Measurements from ENCODE around the gene RAET1G.

The RAET1G gene

GRCh38 chr6:149904661-149905370 is 18.1 kb downstream of the RAET1G start:
- Histone ChIP-seq H4K20me1 (ENCODE audit: insufficient read depth, low read length) (no peaks in the 10 kb centered on the region), H3K27ac (ENCODE audit: low read length) (no peak overlapping the region), H2AFZ (ENCODE audit: low read depth, low read length) (no peak overlapping the region), H3K4me3 (ENCODE audit: low read depth in 1 of 2, low read length in 2 of 2) (no peak overlapping the region), H3K9ac (ENCODE audit: low read depth, low read length) (no peak overlapping the region), H3K27me3 (ENCODE audit: insufficient read depth, low read length, poor library complexity) (peaks cover 4% of the 10 kb centered on the region), H3K9me3 (ENCODE audit: insufficient read depth, low read length, severe bottlenecking) (peaks cover 14% of the 10 kb centered on the region), H3K79me2 (ENCODE audit: insufficient read depth, low read length) (no peaks in the 10 kb centered on the region), H3K4me2 (ENCODE audit: insufficient read depth, low read length) (no peak overlapping the region), H3K4me1 (ENCODE audit: insufficient read depth, low read length) (no peaks in the 10 kb centered on the region), H3K36me3 (ENCODE audit: insufficient read depth, low read length) (no peaks in the 10 kb centered on the region)
- ATAC-seq (ENCODE audit: insufficient read depth, low read depth), result no peak
- no peak for TF ChIP-seq EZH2 (IDR thresholded peaks at IDR 0.05; ENCODE audit: borderline replicate concordance, low read depth, low read length, severe bottlenecking)
- DNase-seq, result no peak

GRCh38 chr6:149903938-149904611 is 18.8 kb downstream of the RAET1G start:
- Histone ChIP-seq H3K27ac (ENCODE audit: low read length) (no peak overlapping the region), H3K4me1 (ENCODE audit: insufficient read depth, low read length) (no peaks in the 10 kb centered on the region), H3K79me2 (ENCODE audit: insufficient read depth, low read length) (no peaks in the 10 kb centered on the region), H4K20me1 (ENCODE audit: insufficient read depth, low read length) (no peaks in the 10 kb centered on the region), H3K4me3 (ENCODE audit: low read depth in 1 of 2, low read length in 2 of 2) (no peak overlapping the region), H3K36me3 (ENCODE audit: insufficient read depth, low read length) (no peaks in the 10 kb centered on the region), H3K4me2 (ENCODE audit: insufficient read depth, low read length) (no peak overlapping the region), H3K9me3 (ENCODE audit: insufficient read depth, low read length, severe bottlenecking) (peaks cover 11% of the 10 kb centered on the region), H3K27me3 (ENCODE audit: insufficient read depth, low read length, poor library complexity) (peaks cover 4% of the 10 kb centered on the region), H3K9ac (ENCODE audit: low read depth, low read length) (no peak overlapping the region), H2AFZ (ENCODE audit: low read depth, low read length) (no peak overlapping the region)
- TF ChIP-seq EZH2 (IDR thresholded peaks at IDR 0.05; ENCODE audit: borderline replicate concordance, low read depth, low read length, severe bottlenecking) (no peak), CTCF (IDR thresholded peaks at IDR 0.05; ENCODE audit: borderline replicate concordance, extremely low read depth, low read length, poor library complexity, severe bottlenecking) (no peak)
- DNase-seq (no peak), ATAC-seq (ENCODE audit: insufficient read depth, low read depth) (no peak)

- no peak for TF ChIP-seq CTCF (IDR thresholded peaks at IDR 0.05; ENCODE audit: borderline replicate concordance, extremely low read depth, low read length, poor library complexity, severe bottlenecking)
- TF ChIP-seq EZH2 (IDR thresholded peaks at IDR 0.05; ENCODE audit: borderline replicate concordance, low read depth, low read length, severe bottlenecking), result no peak
- Histone ChIP-seq H3K4me3 (ENCODE audit: low read depth in 1 of 2, low read length in 2 of 2) (no peak overlapping the region), H3K9me3 (ENCODE audit: insufficient read depth, low read length, severe bottlenecking) (no peaks in the 10 kb centered on the region), H3K4me1 (ENCODE audit: insufficient read depth, low read length) (no peaks in the 10 kb centered on the region), H3K27me3 (ENCODE audit: insufficient read depth, low read length, poor library complexity) (peaks cover 4% of the 10 kb centered on the region), H3K79me2 (ENCODE audit: insufficient read depth, low read length) (no peaks in the 10 kb centered on the region), H4K20me1 (ENCODE audit: insufficient read depth, low read length) (no peaks in the 10 kb centered on the region), H3K4me2 (ENCODE audit: insufficient read depth, low read length) (no peak overlapping the region), H3K36me3 (ENCODE audit: insufficient read depth, low read length) (no peaks in the 10 kb centered on the region), H3K9ac (ENCODE audit: low read depth, low read length) (no peak overlapping the region), H2AFZ (ENCODE audit: low read depth, low read length) (no peak overlapping the region), H3K27ac (ENCODE audit: low read length) (no peak overlapping the region)
- ATAC-seq (ENCODE audit: insufficient read depth, low read depth) (no peak), DNase-seq (no peak)
Observed at GRCh38 chr6:149901444-149902140, 21.3 kb downstream of the RAET1G start.

Data from DND-41 (cell line).